H9 (cell line): ENCODE data around the gene INTS1. TPM values are rescaled to one million over a fixed set of nuclear protein-coding genes. Genes with fewer than 3 reads are reported as not detected.

Experiments
- DNase-seq: peaks from one replicate; pipeline ENCODE4 v3.0.0-alpha.2; 2017
- H2AFZ ChIP-seq: one replicate; pipeline ENCODE4 v1.6.1; 2013; ENCODE audit warnings: mild to moderate bottlenecking, low read length, control low read depth, moderate library complexity
- H2AK5ac ChIP-seq: 2 replicates; pipeline ENCODE4 v1.6.1; 2013; ENCODE audit warnings: low read length, control low read depth, mixed read lengths; ENCODE audit not compliant: insufficient read length
- H2BK120ac ChIP-seq: one replicate; pipeline ENCODE4 v1.6.1; 2013; ENCODE audit warnings: low read depth, mild to moderate bottlenecking, low read length, control low read depth, inconsistent platforms; ENCODE audit not compliant: poor library complexity, severe bottlenecking
- H2BK12ac ChIP-seq: 2 replicates; pipeline ENCODE4 v1.6.1; 2013; ENCODE audit warnings: low read length, control low read depth, mixed read lengths, low read depth; ENCODE audit not compliant: insufficient read length
- H2BK15ac ChIP-seq: 2 replicates; pipeline ENCODE4 v1.6.1; 2013; ENCODE audit warnings: low read depth, low read length, control low read depth
- H2BK20ac ChIP-seq: one replicate; pipeline ENCODE4 v1.6.1; 2013; ENCODE audit warnings: low read depth, mild to moderate bottlenecking, low read length, control low read depth, inconsistent platforms; ENCODE audit not compliant: poor library complexity, severe bottlenecking
- H2BK5ac ChIP-seq: 2 replicates; pipeline ENCODE4 v1.6.1; 2013; ENCODE audit warnings: low read length, control low read depth, mixed read lengths; ENCODE audit not compliant: insufficient read length
- H3K14ac ChIP-seq: 2 replicates; pipeline ENCODE4 v1.6.1; 2013; ENCODE audit warnings: low read length, control low read depth; ENCODE audit not compliant: insufficient read depth
- H3K18ac ChIP-seq: 2 replicates; pipeline ENCODE4 v1.6.1; 2013; ENCODE audit warnings: low read depth, mild to moderate bottlenecking, mixed read lengths, low read length, control low read depth; ENCODE audit not compliant: insufficient read length
- H3K23ac ChIP-seq: 2 replicates; pipeline ENCODE4 v1.6.1; 2013; ENCODE audit warnings: low read length, control low read depth, mixed read lengths, low read depth; ENCODE audit not compliant: insufficient read length
- H3K23me2 ChIP-seq: 2 replicates; pipeline ENCODE4 v1.6.1; 2013; ENCODE audit warnings: low read depth, mild to moderate bottlenecking, mixed read lengths, low read length, control low read depth; ENCODE audit not compliant: insufficient read length, poor library complexity, severe bottlenecking
- H3K27ac ChIP-seq: 2 replicates; pipeline ENCODE4 v1.5.1; 2013; ENCODE audit warnings: low read length, control low read depth, mixed read lengths, low read depth; ENCODE audit not compliant: insufficient read length
- H3K27me3 ChIP-seq: 2 replicates; pipeline ENCODE4 v1.6.1; 2013; ENCODE audit warnings: low read length, control low read depth, inconsistent platforms; ENCODE audit not compliant: insufficient read depth
- H3K4ac ChIP-seq: 2 replicates; pipeline ENCODE4 v1.6.1; 2013; ENCODE audit warnings: low read depth, mild to moderate bottlenecking, control low read depth, inconsistent platforms, low read length, moderate library complexity
- H3K4me1 ChIP-seq: 2 replicates; pipeline ENCODE4 v1.6.1; 2013; ENCODE audit warnings: low read length, control low read depth, inconsistent platforms; ENCODE audit not compliant: insufficient read depth
- H3K4me2 ChIP-seq: 2 replicates; pipeline ENCODE4 v1.6.1; 2013; ENCODE audit warnings: low read length, control low read depth, mixed read lengths; ENCODE audit not compliant: insufficient read length, insufficient read depth
- H3K56ac ChIP-seq: 2 replicates; pipeline ENCODE4 v1.6.1; 2013; ENCODE audit warnings: low read depth, mild to moderate bottlenecking, mixed read lengths, low read length, control low read depth; ENCODE audit not compliant: insufficient read length
- H3K79me1 ChIP-seq: 2 replicates; pipeline ENCODE4 v1.6.1; 2013; ENCODE audit warnings: low read depth, mild to moderate bottlenecking, moderate library complexity, low read length, control low read depth, inconsistent platforms; ENCODE audit not compliant: insufficient read depth, poor library complexity, severe bottlenecking
- H3K79me2 ChIP-seq: 2 replicates; pipeline ENCODE4 v1.6.1; 2013; ENCODE audit warnings: low read length, control low read depth, inconsistent platforms; ENCODE audit not compliant: insufficient read depth
- H3K9ac ChIP-seq: 2 replicates; pipeline ENCODE4 v1.6.1; 2013; ENCODE audit warnings: low read length, control low read depth, mixed read lengths; ENCODE audit not compliant: insufficient read length; ENCODE audit errors: extremely low read depth
- H3K9me3 ChIP-seq: one replicate; pipeline ENCODE4 v1.6.1; 2013; ENCODE audit warnings: low read depth, low read length, inconsistent platforms; ENCODE audit not compliant: control insufficient read depth
- H3T11ph ChIP-seq: one replicate; pipeline ENCODE4 v1.6.1; 2013; ENCODE audit warnings: mild to moderate bottlenecking, low read length, control low read depth, inconsistent platforms
- H4K20me1 ChIP-seq: one replicate; pipeline ENCODE4 v1.6.1; 2013; ENCODE audit not compliant: control insufficient read depth, insufficient read length, insufficient read depth
- H4K5ac ChIP-seq: 2 replicates; pipeline ENCODE4 v1.6.1; 2013; ENCODE audit warnings: low read depth, mild to moderate bottlenecking, mixed read lengths, low read length, control low read depth; ENCODE audit not compliant: insufficient read length
- H4K8ac ChIP-seq: replicated peaks from 2 replicates; pipeline ENCODE4 v1.6.1; 2013; ENCODE audit warnings: low read length, control low read depth, mixed read lengths, low read depth; ENCODE audit not compliant: insufficient read length
- H4K91ac ChIP-seq: 2 replicates; pipeline ENCODE4 v1.6.1; 2013; ENCODE audit warnings: low read depth, mild to moderate bottlenecking, moderate library complexity, mixed read lengths, low read length, control low read depth; ENCODE audit not compliant: insufficient read length
- H3K27ac Mint-ChIP-seq, 3 experiments: 2 replicates in 2 of 3; 3 replicates in 1 of 3; pipeline ENCODE4 v1.8.0; 2020 to 2021; ENCODE audit warnings: mixed read lengths in 3 of 3, mild to moderate bottlenecking in 1 of 3, moderate library complexity in 1 of 3
- H3K27me3 Mint-ChIP-seq: 2 replicates; pipeline ENCODE4 v1.8.0; 2021; ENCODE audit warnings: low read depth, mild to moderate bottlenecking, moderate library complexity, mixed read lengths
- H3K36me3 Mint-ChIP-seq, 3 experiments: 2 replicates in 2 of 3; 3 replicates in 1 of 3; pipeline ENCODE4 v1.8.0; 2020 to 2021; ENCODE audit warnings: low read depth in 3 of 3, mixed read lengths in 3 of 3; ENCODE audit not compliant: insufficient read depth in 1 of 3
- H3K4me1 Mint-ChIP-seq, 2 experiments: 2 replicates each; pipeline ENCODE4 v1.8.0; 2020; ENCODE audit warnings: mixed read lengths in 2 of 2
- H3K4me3 Mint-ChIP-seq, 2 experiments: 2 replicates in 1 of 2; 3 replicates in 1 of 2; pipeline ENCODE4 v1.8.0; 2020 to 2021; ENCODE audit warnings: mild to moderate bottlenecking in 2 of 2, mixed read lengths in 2 of 2, moderate library complexity in 1 of 2
- H3K9me3 Mint-ChIP-seq, 2 experiments: 2 replicates in 1 of 2; 3 replicates in 1 of 2; pipeline ENCODE4 v1.8.0; 2020; ENCODE audit warnings: mild to moderate bottlenecking in 2 of 2, mixed read lengths in 2 of 2, moderate library complexity in 1 of 2
- CTCF ChIP-seq: fragments of 200-600 bp; sonication (generic); conservative IDR thresholded peaks from 3 replicates; pipeline ENCODE4 v1.8.0; 2021; ENCODE audit warnings: antibody characterized with exemption, mild to moderate bottlenecking
- WGBS: extraction: QIAGEN DNeasy Blood & Tissue Kit; methylation state at CpG from one replicate; pipeline ENCODE4 v1.1.7; 2013; ENCODE audit warnings: missing lambda C conversion rate, low lambda C conversion rate, mixed read lengths; ENCODE audit not compliant: insufficient read length; ENCODE audit errors: extremely low coverage; 5-methylcytosine and 5-hydroxymethylcytosine counted together
- total RNA-seq: library from RNA; stranded (reverse); gene quantifications from 2 replicates; pipeline ENCODE4 v1.2.1, GENCODE V29; 2021

INTS1 gene
- total RNA-seq, 1 experiment from 2014 or later, result 133 TPM

GRCh38 chr7:1492221-1492620 lies 12.0 kb downstream of the INTS1 start:
- no peak overlapping the region for H2AFZ ChIP-seq
- Mint-ChIP-seq H3K27ac (no peak overlapping the region), H3K4me3 (no peak overlapping the region), H3K4me1 (no peaks in the 10 kb centered on the region), H3K9me3 (no peaks in the 10 kb centered on the region), H3K36me3 (peaks cover 23 to 69% (median 62%) of the 10 kb centered on the region in 3 experiments; a peak in 6 of 7 replicates), H3K27me3 (no peaks in the 10 kb centered on the region)
- H4K5ac ChIP-seq, result no peak overlapping the region
- no peaks in the 10 kb centered on the region for H3K9me3 ChIP-seq
- no CpG with 5 or more reads among the region's 10 CpGs for WGBS
- no peak overlapping the region for H3K56ac ChIP-seq
- no peak overlapping the region for H3K14ac ChIP-seq
- H3K23me2 ChIP-seq, result no peaks in the 10 kb centered on the region
- no peaks in the 10 kb centered on the region for H3K79me1 ChIP-seq
- H2AK5ac ChIP-seq, result no peak overlapping the region
- no peak overlapping the region for H2BK120ac ChIP-seq
- H3K79me2 ChIP-seq, result no peaks in the 10 kb centered on the region
- no peak overlapping the region for H3K27ac ChIP-seq
- H3K4ac ChIP-seq, result no peak overlapping the region
- no peak overlapping the region for H3T11ph ChIP-seq
- no peak overlapping the region for H4K8ac ChIP-seq
- H4K20me1 ChIP-seq, result peaks cover 3% of the 10 kb centered on the region
- no peaks in the 10 kb centered on the region for H3K4me1 ChIP-seq
- H3K4me2 ChIP-seq, result no peak overlapping the region
- no peak overlapping the region for H2BK15ac ChIP-seq
- no peak overlapping the region for H2BK12ac ChIP-seq
- H3K27me3 ChIP-seq, result no peaks in the 10 kb centered on the region
- no peak overlapping the region for H2BK20ac ChIP-seq
- no peak overlapping the region for H4K91ac ChIP-seq
- no peak for DNase-seq
- TF ChIP-seq CTCF, result no peak
- H3K9ac ChIP-seq, result no peak overlapping the region
- no peak overlapping the region for H3K18ac ChIP-seq
- no peak overlapping the region for H3K23ac ChIP-seq
- no peak overlapping the region for H2BK5ac ChIP-seq
